Measurements from ENCODE around the gene OGA.

Gene OGA

GRCh38 chr10:101779544-101780186 is 38.6 kb downstream of the OGA start:
- Histone ChIP-seq H3K9ac (ENCODE audit: low read depth, low read length) (peak overlapping the region; percentile 53), H3K4me1 (ENCODE audit: insufficient read depth, low read length) (peaks cover 18% of the 10 kb centered on the region), H3K36me3 (ENCODE audit: insufficient read depth, low read length) (peaks cover 2% of the 10 kb centered on the region; the same call in 1 of the 2 replicates), H3K9me3 (ENCODE audit: control insufficient read depth, insufficient read depth, low read length) (no peaks in the 10 kb centered on the region; the same call in 1 of the 2 replicates)

- Histone ChIP-seq H3K9ac (ENCODE audit: low read depth, low read length) (peak overlapping the region; percentile 53; the same call in 1 of the 2 replicates), H3K9me3 (ENCODE audit: control insufficient read depth, insufficient read depth, low read length) (no peaks in the 10 kb centered on the region; the same call in 1 of the 2 replicates), H3K36me3 (ENCODE audit: insufficient read depth, low read length) (no peaks in the 10 kb centered on the region), H3K4me1 (ENCODE audit: insufficient read depth, low read length) (peaks cover 23% of the 10 kb centered on the region)
These were observed 39.3 kb downstream of the OGA start for GRCh38 chr10:101778781-101779543.

GRCh38 chr10:101778151-101778780 is 40.0 kb downstream of the OGA start:
- Histone ChIP-seq H3K9me3 (ENCODE audit: control insufficient read depth, insufficient read depth, low read length) (no peaks in the 10 kb centered on the region; the same call in 1 of the 2 replicates), H3K9ac (ENCODE audit: low read depth, low read length) (peak overlapping the region; percentile 53; the same call in 1 of the 2 replicates), H3K36me3 (ENCODE audit: insufficient read depth, low read length) (no peaks in the 10 kb centered on the region), H3K4me1 (ENCODE audit: insufficient read depth, low read length) (peaks cover 29% of the 10 kb centered on the region)

- peaks cover 34% of the 10 kb centered on the region for H3K4me1 ChIP-seq (ENCODE audit: insufficient read depth, low read length)
- H3K9me3 ChIP-seq (ENCODE audit: control insufficient read depth, insufficient read depth, low read length), result no peaks in the 10 kb centered on the region; the same call in 1 of the 2 replicates
- H3K36me3 ChIP-seq (ENCODE audit: insufficient read depth, low read length), result no peaks in the 10 kb centered on the region
- H3K9ac ChIP-seq (ENCODE audit: low read depth, low read length), result no peak overlapping the region
These were observed 40.6 kb downstream of the OGA start for GRCh38 chr10:101777619-101778145.

- Histone ChIP-seq H3K9ac (ENCODE audit: low read depth, low read length) (peak overlapping the region; percentile 38; the same call in 1 of the 2 replicates), H3K36me3 (ENCODE audit: insufficient read depth, low read length) (no peaks in the 10 kb centered on the region), H3K4me1 (ENCODE audit: insufficient read depth, low read length) (peaks cover 39% of the 10 kb centered on the region), H3K9me3 (ENCODE audit: control insufficient read depth, insufficient read depth, low read length) (no peaks in the 10 kb centered on the region; the same call in 1 of the 2 replicates)
These were observed 42.0 kb downstream of the OGA start for GRCh38 chr10:101776161-101776817.

- H3K4me1 ChIP-seq (ENCODE audit: insufficient read depth, low read length), result peaks cover 34% of the 10 kb centered on the region
- H3K36me3 ChIP-seq (ENCODE audit: insufficient read depth, low read length), result no peaks in the 10 kb centered on the region
- H3K9me3 ChIP-seq (ENCODE audit: control insufficient read depth, insufficient read depth, low read length), result no peaks in the 10 kb centered on the region; the same call in 1 of the 2 replicates
- peak within 1 kb of the TSS; percentile 38; the same call in 1 of the 2 replicates for H3K9ac ChIP-seq (ENCODE audit: low read depth, low read length)
These were observed 42.7 kb downstream of the OGA start, which contains the start of gene FGF8 for GRCh38 chr10:101775273-101776160. Gene FGF8 (minus strand): TSS chr10:101776114. CDS start chr10:101775900, 214 bp downstream.

- H3K4me1 ChIP-seq (ENCODE audit: insufficient read depth, low read length), result peaks cover 29% of the 10 kb centered on the region
- peak overlapping the region; percentile 36; the same call in 1 of the 2 replicates for H3K9ac ChIP-seq (ENCODE audit: low read depth, low read length)
- H3K9me3 ChIP-seq (ENCODE audit: control insufficient read depth, insufficient read depth, low read length), result no peaks in the 10 kb centered on the region; the same call in 1 of the 2 replicates
These were observed 43.5 kb downstream of the OGA start for GRCh38 chr10:101774589-101775272.

GRCh38 chr10:101773923-101774588 is 44.2 kb downstream of the OGA start:
- peaks cover 29% of the 10 kb centered on the region for H3K4me1 ChIP-seq (ENCODE audit: insufficient read depth, low read length)
- peak overlapping the region; percentile 36; the same call in 1 of the 2 replicates for H3K9ac ChIP-seq (ENCODE audit: low read depth, low read length)

More at GRCh38 chr10:101774589-101775272, 43.5 kb downstream of the OGA start:
- H3K36me3 ChIP-seq (ENCODE audit: insufficient read depth, low read length), result no peaks in the 10 kb centered on the region

GRCh38 chr10:101772895-101773761 is 45.1 kb downstream of the OGA start:
- Histone ChIP-seq H3K36me3 (ENCODE audit: insufficient read depth, low read length) (no peaks in the 10 kb centered on the region), H3K4me1 (ENCODE audit: insufficient read depth, low read length) (peaks cover 29% of the 10 kb centered on the region), H3K9ac (ENCODE audit: low read depth, low read length) (no peak overlapping the region), H3K9me3 (ENCODE audit: control insufficient read depth, insufficient read depth, low read length) (no peaks in the 10 kb centered on the region)

More at GRCh38 chr10:101773923-101774588, 44.2 kb downstream of the OGA start:
- Histone ChIP-seq H3K9me3 (ENCODE audit: control insufficient read depth, insufficient read depth, low read length) (no peaks in the 10 kb centered on the region), H3K36me3 (ENCODE audit: insufficient read depth, low read length) (no peaks in the 10 kb centered on the region)

GRCh38 chr10:101772017-101772894 is 46.0 kb downstream of the OGA start:
- peaks cover 25% of the 10 kb centered on the region for H3K4me1 ChIP-seq (ENCODE audit: insufficient read depth, low read length)
- no peak overlapping the region for H3K9ac ChIP-seq (ENCODE audit: low read depth, low read length)

GRCh38 chr10:101771380-101771779 is 46.9 kb downstream of the OGA start:
- H3K9me3 ChIP-seq (ENCODE audit: control insufficient read depth, insufficient read depth, low read length), result no peaks in the 10 kb centered on the region
- H3K36me3 ChIP-seq (ENCODE audit: insufficient read depth, low read length), result no peaks in the 10 kb centered on the region
- no peak overlapping the region for H3K9ac ChIP-seq (ENCODE audit: low read depth, low read length)
- peaks cover 21% of the 10 kb centered on the region for H3K4me1 ChIP-seq (ENCODE audit: insufficient read depth, low read length)

More at GRCh38 chr10:101772017-101772894, 46.0 kb downstream of the OGA start:
- Histone ChIP-seq H3K9me3 (ENCODE audit: control insufficient read depth, insufficient read depth, low read length) (no peaks in the 10 kb centered on the region), H3K36me3 (ENCODE audit: insufficient read depth, low read length) (no peaks in the 10 kb centered on the region)
